H1 (cell line): Measurements from ENCODE around the gene LCP1. TPM values are rescaled to one million over a fixed set of nuclear protein-coding genes. Genes with fewer than 3 reads are reported as not detected.

Experiments used
- CTCF ChIA-PET: fragments of 300-600 bp; sonication (Branson Sonifier 250); formaldehyde crosslinking; loops from one replicate; lab custom pipeline; 2021; ENCODE audit not compliant: partially characterized antibody; lab: Charles Lee
- POLR2A ChIA-PET: fragments of 300-600 bp; sonication (Branson Sonifier 250); formaldehyde crosslinking; loops from one replicate; lab custom pipeline; 2021; ENCODE audit warnings: inconsistent platforms; ENCODE audit not compliant: partially characterized antibody; lab: Charles Lee
- DNase-seq, 2 experiments: peaks; one replicate each; pipeline versions ENCODE4 v3.0.0 to v3.0.0-alpha.2; 2010 to 2022; ENCODE audit warnings: low spot score in 2 of 2, low read depth in 1 of 2, mixed read lengths in 1 of 2
- FAIRE-seq: peaks from 2 replicates; lab custom pipeline; 2011; peaks lifted over from hg19 to GRCh38; lab: Jason Lieb, UNC
- H2AFZ ChIP-seq: 2 replicates; pipeline ENCODE4 v1.8.1; 2012; ENCODE audit warnings: low read length, inconsistent platforms
- H2AK5ac ChIP-seq: 2 replicates; pipeline ENCODE4 v1.6.1; 2013; ENCODE audit warnings: low read depth, low read length
- H2BK120ac ChIP-seq: replicated peaks from 2 replicates; pipeline ENCODE3; 2013; ENCODE audit warnings: low read depth, low read length, inconsistent platforms
- H2BK12ac ChIP-seq: 2 replicates; pipeline ENCODE4 v1.6.1; 2013; ENCODE audit warnings: low read depth, low read length
- H2BK15ac ChIP-seq: 2 replicates; pipeline ENCODE4 v1.6.1; 2013; ENCODE audit warnings: low read length
- H2BK20ac ChIP-seq: 2 replicates; pipeline ENCODE4 v1.6.1; 2013; ENCODE audit warnings: low read length
- H2BK5ac ChIP-seq: 2 replicates; pipeline ENCODE4 v1.6.1; 2013; ENCODE audit warnings: low read depth, low read length
- H3K14ac ChIP-seq: 2 replicates; pipeline ENCODE4 v1.6.1; 2013; ENCODE audit warnings: inconsistent platforms; ENCODE audit not compliant: insufficient read length
- H3K18ac ChIP-seq: 2 replicates; pipeline ENCODE4 v1.6.1; 2013; ENCODE audit warnings: low read length; ENCODE audit errors: extremely low read depth
- H3K23ac ChIP-seq: 2 replicates; pipeline ENCODE4 v1.6.1; 2013; ENCODE audit warnings: inconsistent platforms; ENCODE audit not compliant: insufficient read length
- H3K23me2 ChIP-seq: 2 replicates; pipeline ENCODE4 v1.6.1; 2013; ENCODE audit warnings: low read depth, low read length
- H3K27ac ChIP-seq: 2 replicates; pipeline ENCODE4 v1.6.1; 2011; ENCODE audit warnings: low read depth, low read length, inconsistent platforms
- H3K27me3 ChIP-seq, 4 experiments: replicated peaks in 1 of 4; 1 replicate in 1 of 4; 2 replicates in 3 of 4; pipeline versions ENCODE4 v1.6.1 to v1.8.1; 2011 to 2013; ENCODE audit warnings: low read length in 3 of 4, mild to moderate bottlenecking in 3 of 4, inconsistent platforms in 2 of 4, mixed read lengths in 2 of 4, moderate library complexity in 1 of 4; ENCODE audit not compliant: control insufficient read depth in 3 of 4, insufficient read depth in 3 of 4; ENCODE audit errors: extremely low read depth in 1 of 4
- H3K36me3 ChIP-seq, 4 experiments: 2 replicates each; pipeline versions ENCODE4 v1.6.1 to v1.8.1; 2011 to 2013; ENCODE audit warnings: mild to moderate bottlenecking in 4 of 4, low read length in 3 of 4, moderate library complexity in 2 of 4, control low read depth in 1 of 4, inconsistent platforms in 1 of 4; ENCODE audit not compliant: insufficient read depth in 4 of 4, control insufficient read depth in 2 of 4
- H3K4ac ChIP-seq: replicated peaks from 2 replicates; pipeline ENCODE3; 2013; ENCODE audit warnings: low read length, low read depth, mixed read lengths, inconsistent platforms; ENCODE audit not compliant: insufficient read length
- H3K4me1 ChIP-seq, 4 experiments: replicated peaks in 1 of 4; 1 replicate in 1 of 4; 2 replicates in 3 of 4; pipeline versions ENCODE4 v1.6.1 to v1.8.1; 2011 to 2013; ENCODE audit warnings: low read length in 3 of 4, inconsistent platforms in 2 of 4, mixed read lengths in 1 of 4; ENCODE audit not compliant: insufficient read depth in 4 of 4, control insufficient read depth in 3 of 4
- H3K4me2 ChIP-seq, 2 experiments: 2 replicates each; pipeline versions ENCODE4 v1.6.1 to v1.8.1; 2011 to 2013; ENCODE audit warnings: low read depth in 2 of 2, low read length in 2 of 2, control low read depth in 1 of 2, inconsistent platforms in 1 of 2, mild to moderate bottlenecking in 1 of 2; ENCODE audit not compliant: insufficient read depth in 1 of 2
- H3K4me3 ChIP-seq, 4 experiments: fragments of 200-600, 300-600 bp in 1 of 4; sonication (generic), shearing (Covaris generic), sonication (Bioruptor Twin) in 1 of 4; 2 replicates each; pipeline versions ENCODE4 v1.5.1 to v1.8.1; 2011 to 2016; ENCODE audit warnings: low read length in 4 of 4, low read depth in 3 of 4, control low read depth in 2 of 4, inconsistent platforms in 2 of 4, mild to moderate bottlenecking in 2 of 4, mixed read lengths in 1 of 4, moderate library complexity in 1 of 4; ENCODE audit not compliant: insufficient read depth in 2 of 4; ENCODE audit errors: extremely low read depth in 1 of 4
- H3K56ac ChIP-seq: replicated peaks from 2 replicates; pipeline ENCODE3; 2013; ENCODE audit warnings: low read depth, mild to moderate bottlenecking, mixed read lengths, low read length, inconsistent platforms; ENCODE audit not compliant: insufficient read length
- H3K79me1 ChIP-seq: 2 replicates; pipeline ENCODE4 v1.6.1; 2013; ENCODE audit warnings: low read depth, low read length, control low read depth
- H3K79me2 ChIP-seq, 2 experiments: 2 replicates each; pipeline versions ENCODE4 v1.6.1 to v1.8.1; 2012 to 2013; ENCODE audit warnings: low read length in 2 of 2, mild to moderate bottlenecking in 2 of 2, inconsistent platforms in 1 of 2; ENCODE audit not compliant: insufficient read depth in 2 of 2, control insufficient read depth in 1 of 2
- H3K9ac ChIP-seq, 4 experiments: replicated peaks in 1 of 4; 1 replicate in 1 of 4; 2 replicates in 3 of 4; pipeline versions ENCODE4 v1.6.1 to v1.8.1; 2011 to 2013; ENCODE audit warnings: low read depth in 3 of 4, low read length in 3 of 4, control low read depth in 2 of 4, mild to moderate bottlenecking in 2 of 4, moderate library complexity in 2 of 4, inconsistent platforms in 1 of 4; ENCODE audit errors: extremely low read depth in 1 of 4
- H3K9me3 ChIP-seq, 2 experiments: 2 replicates each; pipeline versions ENCODE4 v1.6.1 to v1.8.1; 2012 to 2013; ENCODE audit warnings: mild to moderate bottlenecking in 2 of 2, moderate library complexity in 2 of 2, control low read depth in 1 of 2, inconsistent platforms in 1 of 2, low read depth in 1 of 2, low read length in 1 of 2, mixed read lengths in 1 of 2; ENCODE audit not compliant: insufficient read depth in 2 of 2
- H4K20me1 ChIP-seq, 2 experiments: replicated peaks in 1 of 2; 2 replicates each; pipeline versions ENCODE3 to v1.8.1; 2011 to 2013; ENCODE audit warnings: inconsistent platforms in 2 of 2, low read length in 2 of 2, mild to moderate bottlenecking in 1 of 2; ENCODE audit not compliant: insufficient read depth in 2 of 2, control insufficient read depth in 1 of 2
- H4K5ac ChIP-seq: 2 replicates; pipeline ENCODE4 v1.6.1; 2013; ENCODE audit warnings: low read length, low read depth, mixed read lengths, inconsistent platforms; ENCODE audit not compliant: insufficient read length
- H4K8ac ChIP-seq: 2 replicates; pipeline ENCODE4 v1.8.0; 2013; ENCODE audit warnings: mild to moderate bottlenecking, moderate library complexity, low read length, inconsistent platforms; ENCODE audit not compliant: insufficient read depth; ENCODE audit errors: extremely low read depth
- H4K91ac ChIP-seq: replicated peaks from 2 replicates; pipeline ENCODE3; 2013; ENCODE audit warnings: low read length, mixed read lengths, inconsistent platforms; ENCODE audit not compliant: insufficient read length
- RAD21 ChIP-seq, 2 experiments: IDR thresholded peaks in 1 of 2; conservative IDR thresholded peaks in 1 of 2; 2 replicates each; pipeline ENCODE4 v1.6.1; 2011; ENCODE audit warnings: low read depth in 2 of 2, low read length in 2 of 2, improper control_type of control experiment in 1 of 2, inconsistent platforms in 1 of 2, mild to moderate bottlenecking in 1 of 2, moderate library complexity in 1 of 2
- WGBS, 2 experiments: shearing (Covaris generic) in 1 of 2; methylation state at CpG; one replicate each; pipeline versions ENCODE4 v1.1.6 to v1.1.7; 2013 to 2015; ENCODE audit warnings: low lambda C conversion rate in 2 of 2, mixed read lengths in 2 of 2, inconsistent platforms in 1 of 2, low coverage in 1 of 2, missing lambda C conversion rate in 1 of 2; ENCODE audit not compliant: insufficient replicate concordance in 2 of 2, insufficient coverage in 1 of 2, insufficient read length in 1 of 2; ENCODE audit errors: extremely low coverage in 1 of 2, missing lambda C conversion rate in 1 of 2; 5-methylcytosine and 5-hydroxymethylcytosine counted together
- polyA plus RNA-seq, 7 experiments: library from polyadenylated mRNA; depleted of rRNA in 3 of 7; stranded (reverse) in 5 of 7; unstranded in 2 of 7; fragments of >200 nt in 5 of 7; fragments of 200-250 nt in 2 of 7; gene quantifications; 1 replicate in 5 of 7; 2 replicates in 1 of 7; 4 replicates in 1 of 7; pipeline versions ENCODE4 v1.2.1 to v1.2.3, GENCODE V29; 2011 to 2013; ENCODE audit warnings: missing spikeins in 2 of 7, mixed read lengths in 2 of 7
- total RNA-seq: library from RNA; stranded (reverse); fragmentation: NEBNext Ultra II Directional; extraction: Animal tissue kit (Norgen Biotek cat#: 25700); gene quantifications from 2 replicates; pipeline ENCODE4 v1.2.1, GENCODE V29; 2021

LCP1 gene
- total and polyA plus RNA-seq, 2 of the 8 experiments (the other 6 are each of a cell fraction or from before 2014, with no cell fraction given) = 0.65 to 4.3 TPM

DNA sequence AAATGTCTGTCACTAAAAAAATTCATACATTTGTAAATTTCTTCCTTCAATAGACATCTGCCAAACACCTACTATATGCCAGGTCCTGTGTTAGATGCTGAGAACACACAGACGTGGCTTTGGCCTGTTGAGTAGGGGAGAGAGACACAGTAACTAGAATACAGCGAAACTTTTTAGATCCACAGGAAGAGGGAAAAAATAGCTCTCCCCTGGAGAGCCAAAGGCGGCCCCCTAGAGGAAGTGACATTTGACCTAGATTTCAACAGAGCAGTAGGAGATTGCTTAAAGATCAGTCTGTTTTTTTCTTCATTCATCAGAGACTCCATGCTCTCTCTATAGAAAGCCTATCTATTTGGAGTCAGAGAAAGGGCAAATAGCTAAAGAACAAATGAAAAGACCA, 11.3 kb downstream of the LCP1 start:
- no peaks in the 10 kb centered on the region for H3K79me2 ChIP-seq
- no peak; a peak in 1 of 4 replicates for TF ChIP-seq RAD21 (IDR thresholded peaks at IDR 0.05 in 1 of 2, conservative IDR thresholded peaks at IDR 0.05 in 1 of 2; ENCODE audit: low read depth in 2 of 2, low read length in 2 of 2)
- no peak overlapping the region for H3K23ac ChIP-seq
- no peak overlapping the region for H2BK15ac ChIP-seq
- DNase-seq (no peak), FAIRE-seq (peak; percentile 24)
- H3K36me3 ChIP-seq = no peaks in the 10 kb centered on the region
- H2AFZ ChIP-seq = no peak overlapping the region
- no peak overlapping the region for H4K91ac ChIP-seq
- no peak overlapping the region for H2BK12ac ChIP-seq
- H3K9ac ChIP-seq = no peak overlapping the region
- H3K79me1 ChIP-seq = no peaks in the 10 kb centered on the region
- no peak overlapping the region for H3K14ac ChIP-seq
- 43% methylated on average over 3 of the region's 3 CpGs; no CpG with 5 or more reads in 1 of the 2 experiments for WGBS, 2 experiments
- H3K27ac ChIP-seq = no peak overlapping the region
- H3K27me3 ChIP-seq = peaks cover 0 to 4% (median 0%) of the 10 kb centered on the region in 4 experiments; a peak in 1 of 7 replicates
- H2BK120ac ChIP-seq = no peak overlapping the region
- POLR2A ChIA-PET = no interaction called here
- H2BK20ac ChIP-seq = no peak overlapping the region
- no peaks in the 10 kb centered on the region for H4K20me1 ChIP-seq
- no peak overlapping the region for H3K56ac ChIP-seq
- H3K4ac ChIP-seq = no peak overlapping the region
- no peak overlapping the region for H3K18ac ChIP-seq
- H4K5ac ChIP-seq = no peak overlapping the region
- no peaks in the 10 kb centered on the region for H3K9me3 ChIP-seq
- H2BK5ac ChIP-seq = no peak overlapping the region
- no peak overlapping the region for H3K4me2 ChIP-seq
- CTCF ChIA-PET = interaction anchor here (0.5 to 3.5 kb wide), 11 partner anchors 12 to 207 kb away, joined by 3 to 25 read pairs (median 3); partner anchors contain the start of gene LCP1
- no peak overlapping the region for H2AK5ac ChIP-seq
- H4K8ac ChIP-seq = no peak overlapping the region
- peaks cover 0 to 6% (median 2%) of the 10 kb centered on the region in 4 experiments; a peak in 2 of 7 replicates for H3K4me1 ChIP-seq
- no peaks in the 10 kb centered on the region for H3K23me2 ChIP-seq
- H3K4me3 ChIP-seq = no peak overlapping the region
